K562 (cell line): ENCODE results near the gene ETV7. TPM values are rescaled to one million over a fixed set of nuclear protein-coding genes. Genes with fewer than 3 reads are reported as not detected.
A peak's percentile ranks its signal among the peaks of the same experiment; 100 is the strongest.

Experiments used
- CHCHD3 ChIP-seq: fragments of 250-450 bp; sonication (Bioruptor Pico); IDR thresholded peaks from 2 replicates; pipeline ENCODE4 v2.1.2; 2022; ENCODE audit warnings: mild to moderate bottlenecking
- E2F8 ChIP-seq: fragments of 450-650 bp; IDR thresholded peaks from 2 replicates; pipeline ENCODE4 v1.7.1; 2018; ENCODE audit warnings: mild to moderate bottlenecking, low read depth; ENCODE audit not compliant: partially characterized antibody
- FOXJ3 ChIP-seq: sonication (generic); formaldehyde crosslinking; IDR thresholded peaks from 2 replicates; pipeline ENCODE4 v1.4.0; 2020; ENCODE audit warnings: mild to moderate bottlenecking, missing genetic modification reagents
- HDGF ChIP-seq: fragments of 450-650 bp; IDR thresholded peaks from 2 replicates; pipeline ENCODE4 v1.6.1; 2016
- HLTF ChIP-seq: fragments of 450-650 bp; IDR thresholded peaks from 2 replicates; pipeline ENCODE4 v1.6.1; 2016
- MITF ChIP-seq: IDR thresholded peaks from 2 replicates; pipeline ENCODE4 v1.6.1; 2014; ENCODE audit warnings: antibody characterized with exemption
- SAFB ChIP-seq: fragments of 200-400 bp; formaldehyde crosslinking; IDR thresholded peaks from 2 replicates; pipeline ENCODE4 v1.6.1; 2017; ENCODE audit warnings: low read depth, low read length, borderline replicate concordance
- SMARCB1 ChIP-seq: IDR thresholded peaks from 2 replicates; pipeline ENCODE4 v1.6.1; 2011; ENCODE audit warnings: improper control_type of control experiment, low read depth; ENCODE audit not compliant: insufficient read length
- ZNF407 ChIP-seq: fragments of 450-650 bp; IDR thresholded peaks from 2 replicates; pipeline ENCODE4 v1.6.1; 2016; ENCODE audit warnings: low read depth
- polyA plus RNA-seq, 8 experiments: library from polyadenylated mRNA; depleted of rRNA in 4 of 8; stranded (reverse) in 5 of 8; unstranded in 3 of 8; fragments of >200 nt; fragmentation: Nextera tagmentation in 2 of 8; fragmentation: Illumina TruSeq in 1 of 8; extraction: Ambion mirVana in 2 of 8; extraction: Trizol in 1 of 8; gene quantifications; 2 replicates each; pipeline versions ENCODE4 v1.2.1 to v1.2.3, GENCODE V29; 2011 to 2014; ENCODE audit warnings: inconsistent platforms in 1 of 8, missing spikeins in 1 of 8
- total RNA-seq, 7 experiments: library from RNA; depleted of rRNA in 6 of 7; stranded (reverse); fragments of >200 nt in 6 of 7; fragmentation: Illumina TruSeq in 2 of 7; extraction: Trizol in 2 of 7; gene quantifications; 2 replicates each; pipeline versions ENCODE4 v1.2.1 to v1.2.3, GENCODE V29; 2011 to 2021; ENCODE audit warnings: low replicate concordance in 1 of 7
- TF ChIP-seq, protein P1 (sequence below): fragments of 450-650 bp; IDR thresholded peaks from 2 replicates; pipeline ENCODE4 v1.6.1; 2016
- TF ChIP-seq, protein P2 (sequence below): fragments of 250-450 bp; sonication (Bioruptor Pico); IDR thresholded peaks from 2 replicates; pipeline ENCODE4 v1.5.0; 2021; ENCODE audit warnings: mild to moderate bottlenecking, borderline replicate concordance

Gene ETV7
- total and polyA plus RNA-seq, 9 of the 15 experiments (the other 6 are each of a cell fraction or from before 2014, with no cell fraction given), result 0.07 to 0.22 (median 0.14) TPM; not detected in 3

- no peak for TF ChIP-seq ZNF407
- TF ChIP-seq SMARCB1, result no peak
- no peak for TF ChIP-seq HLTF
- TF ChIP-seq, protein P1, sequence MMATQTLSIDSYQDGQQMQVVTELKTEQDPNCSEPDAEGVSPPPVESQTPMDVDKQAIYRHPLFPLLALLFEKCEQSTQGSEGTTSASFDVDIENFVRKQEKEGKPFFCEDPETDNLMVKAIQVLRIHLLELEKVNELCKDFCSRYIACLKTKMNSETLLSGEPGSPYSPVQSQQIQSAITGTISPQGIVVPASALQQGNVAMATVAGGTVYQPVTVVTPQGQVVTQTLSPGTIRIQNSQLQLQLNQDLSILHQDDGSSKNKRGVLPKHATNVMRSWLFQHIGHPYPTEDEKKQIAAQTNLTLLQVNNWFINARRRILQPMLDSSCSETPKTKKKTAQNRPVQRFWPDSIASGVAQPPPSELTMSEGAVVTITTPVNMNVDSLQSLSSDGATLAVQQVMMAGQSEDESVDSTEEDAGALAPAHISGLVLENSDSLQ, result peak; percentile 55; the same call in 1 of the 2 replicates
- no peak for TF ChIP-seq CHCHD3 (CRISPR knock-in tag)
- TF ChIP-seq MITF, result no peak
- TF ChIP-seq, protein P2, sequence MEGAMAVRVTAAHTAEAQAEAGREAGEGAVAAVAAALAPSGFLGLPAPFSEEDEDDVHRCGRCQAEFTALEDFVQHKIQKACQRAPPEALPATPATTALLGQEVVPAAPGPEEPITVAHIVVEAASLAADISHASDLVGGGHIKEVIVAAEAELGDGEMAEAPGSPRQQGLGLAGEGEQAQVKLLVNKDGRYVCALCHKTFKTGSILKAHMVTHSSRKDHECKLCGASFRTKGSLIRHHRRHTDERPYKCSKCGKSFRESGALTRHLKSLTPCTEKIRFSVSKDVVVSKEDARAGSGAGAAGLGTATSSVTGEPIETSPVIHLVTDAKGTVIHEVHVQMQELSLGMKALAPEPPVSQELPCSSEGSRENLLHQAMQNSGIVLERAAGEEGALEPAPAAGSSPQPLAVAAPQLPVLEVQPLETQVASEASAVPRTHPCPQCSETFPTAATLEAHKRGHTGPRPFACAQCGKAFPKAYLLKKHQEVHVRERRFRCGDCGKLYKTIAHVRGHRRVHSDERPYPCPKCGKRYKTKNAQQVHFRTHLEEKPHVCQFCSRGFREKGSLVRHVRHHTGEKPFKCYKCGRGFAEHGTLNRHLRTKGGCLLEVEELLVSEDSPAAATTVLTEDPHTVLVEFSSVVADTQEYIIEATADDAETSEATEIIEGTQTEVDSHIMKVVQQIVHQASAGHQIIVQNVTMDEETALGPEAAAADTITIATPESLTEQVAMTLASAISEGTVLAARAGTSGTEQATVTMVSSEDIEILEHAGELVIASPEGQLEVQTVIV (CRISPR knock-in tag), result no peak
- no peak for TF ChIP-seq HDGF
- TF ChIP-seq FOXJ3 (CRISPR knock-in tag), result no peak
- TF ChIP-seq SAFB, result no peak
- TF ChIP-seq E2F8, result no peak
Measured at GRCh38 chr6:36334832-36335459, 52.5 kb downstream of the ETV7 start (continued).
